Fibroblast of lung (primary cell): ENCODE data around the gene SUGCT.

Experiments used
- CTCF ChIP-seq, 2 donors: IDR thresholded peaks in 1 of 2; conservative IDR thresholded peaks in 1 of 2; 1 replicate in 1 of 2; 2 replicates in 1 of 2; pipeline ENCODE4 v1.5.1; 2011 to 2012; ENCODE audit warnings: low read length in 2 of 2, control low read depth in 1 of 2, inconsistent platforms in 1 of 2, low read depth in 1 of 2, mild to moderate bottlenecking in 1 of 2
- EZH2 ChIP-seq: IDR thresholded peaks from 2 replicates; pipeline ENCODE4 v1.5.1; 2012; ENCODE audit warnings: low read length, control low read depth, mild to moderate bottlenecking; ENCODE audit errors: missing control alignments

GRCh38 chr7:40757109-40757508, 622.3 kb downstream of the SUGCT start:
- TF ChIP-seq CTCF (conservative IDR thresholded peaks at IDR 0.05 in 1 of 2, IDR thresholded peaks at IDR 0.05 in 1 of 2; ENCODE audit: low read depth in 1 of 2, low read length in 2 of 2) (no peak), EZH2 (no peak)
